Measurements from ENCODE around the gene CREB3L1.

Gene CREB3L1

GRCh38 chr11:46238967-46239800, 38.3 kb upstream of the CREB3L1 start:
- Histone ChIP-seq H3K4me3 (peak overlapping the region; percentile 66), H3K36me3 (ENCODE audit: insufficient read depth, low read length) (no peaks in the 10 kb centered on the region), H3K27ac (peak overlapping the region; percentile 73; the same call in 1 of the 2 replicates), H3K9ac (ENCODE audit: insufficient read length) (peak overlapping the region; percentile 10), H3K9me3 (ENCODE audit: low read depth, low read length) (no peaks in the 10 kb centered on the region)
- no peak for DNase-seq (ENCODE audit: low read depth, low spot score)
- TF ChIP-seq EZH2 (IDR thresholded peaks at IDR 0.05) (no peak), FOXP2 (optimal IDR thresholded peaks at IDR 0.05; ENCODE audit: control extremely low read depth, extremely low read length, insufficient read depth) (no peak), POLR2AphosphoS5 (IDR thresholded peaks at IDR 0.05; ENCODE audit: borderline replicate concordance, low read depth, low read length) (no peak)

GRCh38 chr11:46239801-46240061, 37.7 kb upstream of the CREB3L1 start:
- TF ChIP-seq POLR2AphosphoS5 (IDR thresholded peaks at IDR 0.05; ENCODE audit: borderline replicate concordance, low read depth, low read length) = no peak
- no peak for TF ChIP-seq EZH2 (IDR thresholded peaks at IDR 0.05)
- TF ChIP-seq FOXP2 (optimal IDR thresholded peaks at IDR 0.05; ENCODE audit: control extremely low read depth, extremely low read length, insufficient read depth) = no peak
- peak overlapping the region; percentile 73 for H3K27ac ChIP-seq
- H3K9ac ChIP-seq (ENCODE audit: insufficient read length) = peak overlapping the region; percentile 10
- no peak for DNase-seq (ENCODE audit: low read depth, low spot score)
- H3K36me3 ChIP-seq (ENCODE audit: insufficient read depth, low read length) = no peaks in the 10 kb centered on the region
- no peaks in the 10 kb centered on the region for H3K9me3 ChIP-seq (ENCODE audit: low read depth, low read length)
- 0 out of 2 replicates have a peak overlapping the region, but pooled peaks have one; percentile 10 for H3K4me3 ChIP-seq

GRCh38 chr11:46240371-46240770, 37.1 kb upstream of the CREB3L1 start:
- H3K9ac ChIP-seq (ENCODE audit: insufficient read length) = no peak overlapping the region
- no peaks in the 10 kb centered on the region for H3K9me3 ChIP-seq (ENCODE audit: low read depth, low read length)
- no peaks in the 10 kb centered on the region for H3K36me3 ChIP-seq (ENCODE audit: insufficient read depth, low read length)
- peak overlapping the region; percentile 73 for H3K27ac ChIP-seq
- DNase-seq (ENCODE audit: low read depth, low spot score) = peak; percentile 45
- 0 out of 2 replicates have a peak overlapping the region, but pooled peaks have one; percentile 10 for H3K4me3 ChIP-seq
- TF ChIP-seq FOXP2 (optimal IDR thresholded peaks at IDR 0.05; ENCODE audit: control extremely low read depth, extremely low read length, insufficient read depth) = no peak
- no peak for TF ChIP-seq EZH2 (IDR thresholded peaks at IDR 0.05)
- no peak for TF ChIP-seq POLR2AphosphoS5 (IDR thresholded peaks at IDR 0.05; ENCODE audit: borderline replicate concordance, low read depth, low read length)

GRCh38 chr11:46240861-46241260, 36.6 kb upstream of the CREB3L1 start:
- no peak for DNase-seq (ENCODE audit: low read depth, low spot score)
- Histone ChIP-seq H3K27ac (no peak overlapping the region; the same call in 1 of the 2 replicates), H3K9ac (ENCODE audit: insufficient read length) (no peak overlapping the region), H3K9me3 (ENCODE audit: low read depth, low read length) (no peaks in the 10 kb centered on the region), H3K4me3 (no peak overlapping the region), H3K36me3 (ENCODE audit: insufficient read depth, low read length) (no peaks in the 10 kb centered on the region)
- TF ChIP-seq POLR2AphosphoS5 (IDR thresholded peaks at IDR 0.05; ENCODE audit: borderline replicate concordance, low read depth, low read length) = no peak

- H3K9me3 ChIP-seq (ENCODE audit: low read depth, low read length) = no peaks in the 10 kb centered on the region
- H3K27ac ChIP-seq = peak overlapping the region; percentile 99
- no peak for TF ChIP-seq EZH2 (IDR thresholded peaks at IDR 0.05)
- DNase-seq (ENCODE audit: low read depth, low spot score) = peak; percentile 47
- peak overlapping the region; percentile 93 for H3K9ac ChIP-seq (ENCODE audit: insufficient read length)
- H3K4me3 ChIP-seq = peak overlapping the region; percentile 83
- no peaks in the 10 kb centered on the region for H3K36me3 ChIP-seq (ENCODE audit: insufficient read depth, low read length)
Measured at GRCh38 chr11:46242041-46242951, 35.2 kb upstream of the CREB3L1 start.

- Histone ChIP-seq H3K9me3 (ENCODE audit: low read depth, low read length) (no peaks in the 10 kb centered on the region), H3K9ac (ENCODE audit: insufficient read length) (peak overlapping the region; percentile 93), H3K36me3 (ENCODE audit: insufficient read depth, low read length) (no peaks in the 10 kb centered on the region), H3K27ac (peak overlapping the region; percentile 99), H3K4me3 (peak overlapping the region; percentile 83)
- TF ChIP-seq FOXP2 (optimal IDR thresholded peaks at IDR 0.05; ENCODE audit: control extremely low read depth, extremely low read length, insufficient read depth) (no peak), EZH2 (IDR thresholded peaks at IDR 0.05) (no peak), POLR2AphosphoS5 (IDR thresholded peaks at IDR 0.05; ENCODE audit: borderline replicate concordance, low read depth, low read length) (peak; percentile 91)
- peak; percentile 94 for DNase-seq (ENCODE audit: low read depth, low spot score)
Measured at GRCh38 chr11:46242952-46243795, 34.3 kb upstream of the CREB3L1 start.

- H3K4me3 ChIP-seq = peak overlapping the region; percentile 83
- H3K36me3 ChIP-seq (ENCODE audit: insufficient read depth, low read length) = no peaks in the 10 kb centered on the region
- TF ChIP-seq EZH2 (IDR thresholded peaks at IDR 0.05) = no peak
- H3K9me3 ChIP-seq (ENCODE audit: low read depth, low read length) = no peaks in the 10 kb centered on the region
- peak overlapping the region; percentile 93 for H3K9ac ChIP-seq (ENCODE audit: insufficient read length)
- peak overlapping the region; percentile 99 for H3K27ac ChIP-seq
- peak; percentile 24 for DNase-seq (ENCODE audit: low read depth, low spot score)
Measured at GRCh38 chr11:46243796-46244109, 33.7 kb upstream of the CREB3L1 start.

- H3K27ac ChIP-seq = no peak overlapping the region
- no peaks in the 10 kb centered on the region for H3K36me3 ChIP-seq (ENCODE audit: insufficient read depth, low read length)
- H3K9me3 ChIP-seq (ENCODE audit: low read depth, low read length) = no peaks in the 10 kb centered on the region
- no peak overlapping the region for H3K9ac ChIP-seq (ENCODE audit: insufficient read length)
- DNase-seq (ENCODE audit: low read depth, low spot score) = no peak
- H3K4me3 ChIP-seq = no peak overlapping the region
- TF ChIP-seq POLR2AphosphoS5 (IDR thresholded peaks at IDR 0.05; ENCODE audit: borderline replicate concordance, low read depth, low read length) = no peak
- TF ChIP-seq EZH2 (IDR thresholded peaks at IDR 0.05) = no peak
- no peak for TF ChIP-seq FOXP2 (optimal IDR thresholded peaks at IDR 0.05; ENCODE audit: control extremely low read depth, extremely low read length, insufficient read depth)
Measured at GRCh38 chr11:46246521-46246920, 30.9 kb upstream of the CREB3L1 start.

Data from SK-N-MC (cell line).